Measurements from ENCODE around the gene SLC10A1.
"Not testable (repeated sequence)": the region's sequence is repeated elsewhere in the genome, so short reads cannot be mapped to it uniquely, and the experiment has no call there.

Gene SLC10A1

GRCh38 chr14:69769623-69770022 is 27.4 kb downstream of the SLC10A1 start:
- DNase-seq = no peak

- no peak for DNase-seq
Observed at GRCh38 chr14:69768873-69769272, 28.2 kb downstream of the SLC10A1 start.

GRCh38 chr14:69767369-69767999 is 29.6 kb downstream of the SLC10A1 start:
- peak; percentile 87 for DNase-seq

GRCh38 chr14:69766984-69767368 is 30.1 kb downstream of the SLC10A1 start, which contains the start of gene SRSF5:
TSS of gene SRSF5 (plus strand) at chr14:69767142. CDS start at chr14:69768157, 1,015 bp downstream.
- peak; percentile 93 for DNase-seq

GRCh38 chr14:69763761-69764510 is 33.1 kb downstream of the SLC10A1 start:
- no peak for DNase-seq

GRCh38 chr14:69760810-69761209 is 36.2 kb downstream of the SLC10A1 start:
- no peak for DNase-seq

- DNase-seq = no peak
Observed at GRCh38 chr14:69756298-69756697, 40.7 kb downstream of the SLC10A1 start.

- no peak for DNase-seq
Observed at GRCh38 chr14:69755784-69756183, 41.3 kb downstream of the SLC10A1 start.

- no peak for DNase-seq
Observed at GRCh38 chr14:69755296-69755695, 41.7 kb downstream of the SLC10A1 start.

- no peak for DNase-seq
Observed at GRCh38 chr14:69754487-69754886, 42.6 kb downstream of the SLC10A1 start.

GRCh38 chr14:69753860-69754259 is 43.2 kb downstream of the SLC10A1 start:
- DNase-seq = no peak

GRCh38 chr14:69752773-69753172 is 44.3 kb downstream of the SLC10A1 start:
- DNase-seq = no peak

GRCh38 chr14:69750495-69750894 is 46.5 kb downstream of the SLC10A1 start:
- no peak for DNase-seq

GRCh38 chr14:69749956-69750355 is 47.1 kb downstream of the SLC10A1 start:
- DNase-seq = no peak

- no peak for DNase-seq
Observed at GRCh38 chr14:69741055-69741454, 56.0 kb downstream of the SLC10A1 start.

GRCh38 chr14:69736405-69736804 is 60.6 kb downstream of the SLC10A1 start:
- not testable (repeated sequence) for DNase-seq

GRCh38 chr14:69731919-69732598 is 65.0 kb downstream of the SLC10A1 start:
- not testable (repeated sequence) for DNase-seq

- DNase-seq = no peak
Observed at GRCh38 chr14:69727860-69728259, 69.2 kb downstream of the SLC10A1 start.

- DNase-seq = peak; percentile 73
Observed at GRCh38 chr14:69726761-69727511, 70.1 kb downstream of the SLC10A1 start.

All from central memory CD4-positive, alpha-beta T cell (primary cell).